RCC 7860 (cell line): Measurements from ENCODE around the gene WDHD1.
"Not testable (repeated sequence)": the region's sequence is repeated elsewhere in the genome, so short reads cannot be mapped to it uniquely, and the experiment has no call there.

ENCODE experiments used
- DNase-seq: peaks from one replicate; pipeline ENCODE4 v3.0.0-alpha.2; 2015; ENCODE audit warnings: low spot score
- FAIRE-seq: peaks from 2 replicates; lab custom pipeline; 2012; peaks lifted over from hg19 to GRCh38; lab: Jason Lieb, UNC

The WDHD1 gene

DNA sequence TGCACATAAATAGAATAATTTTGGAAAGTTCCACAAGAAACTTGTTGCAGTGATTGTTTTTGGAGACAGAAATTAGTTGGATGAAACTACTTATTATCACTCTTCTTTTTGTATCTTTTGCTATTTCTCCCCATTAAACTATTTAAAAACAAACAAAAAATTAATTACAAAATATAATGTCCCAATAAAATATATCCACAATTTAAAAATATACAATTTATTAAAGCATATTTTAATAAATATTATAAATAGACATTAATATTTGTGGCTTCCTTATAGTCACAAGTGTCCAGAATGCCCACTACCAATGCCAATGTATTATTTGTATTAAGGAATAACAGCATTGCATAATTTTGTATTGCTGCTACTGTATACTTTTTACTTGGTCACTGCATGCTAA lies 71.8 kb downstream of the WDHD1 start:
- FAIRE-seq (no peak), DNase-seq (no peak)

DNA sequence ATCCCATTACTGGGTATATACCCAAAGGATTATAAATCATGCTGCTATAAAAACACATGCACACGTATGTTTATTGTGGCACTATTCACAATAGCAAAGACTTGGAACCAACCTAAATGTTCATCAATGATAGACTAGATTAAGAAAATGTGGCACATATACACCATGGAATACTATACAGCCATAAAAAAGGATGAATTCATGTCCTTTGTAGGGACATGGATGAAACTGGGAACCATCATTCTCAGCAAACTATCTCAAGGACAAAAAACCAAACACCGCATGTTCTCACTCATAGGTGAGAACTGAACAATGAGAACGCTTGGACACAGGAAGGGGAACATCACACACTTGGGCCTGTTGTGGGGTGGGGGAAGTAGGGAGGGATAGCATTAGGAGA lies 73.3 kb downstream of the WDHD1 start:
- not testable (repeated sequence) for FAIRE-seq, DNase-seq

DNA sequence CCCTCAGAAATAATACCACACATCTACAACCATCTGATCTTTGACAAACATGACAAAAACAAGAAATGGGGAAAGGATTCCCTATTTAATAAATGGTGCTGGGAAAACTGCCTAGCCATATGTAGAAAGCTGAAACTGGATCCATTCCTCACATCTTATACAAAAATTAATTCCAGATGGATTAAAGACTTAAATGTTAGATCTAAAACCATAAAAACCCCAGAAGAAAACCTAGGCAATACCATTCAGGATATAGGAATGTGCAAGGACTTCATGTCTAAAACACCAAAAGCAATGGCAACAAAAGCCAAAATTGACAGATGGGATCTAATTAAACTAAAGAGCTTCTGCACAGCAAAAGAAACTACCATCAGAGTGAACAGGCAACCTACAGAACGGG lies 74.1 kb downstream of the WDHD1 start:
- FAIRE-seq, result not testable (repeated sequence)

DNA sequence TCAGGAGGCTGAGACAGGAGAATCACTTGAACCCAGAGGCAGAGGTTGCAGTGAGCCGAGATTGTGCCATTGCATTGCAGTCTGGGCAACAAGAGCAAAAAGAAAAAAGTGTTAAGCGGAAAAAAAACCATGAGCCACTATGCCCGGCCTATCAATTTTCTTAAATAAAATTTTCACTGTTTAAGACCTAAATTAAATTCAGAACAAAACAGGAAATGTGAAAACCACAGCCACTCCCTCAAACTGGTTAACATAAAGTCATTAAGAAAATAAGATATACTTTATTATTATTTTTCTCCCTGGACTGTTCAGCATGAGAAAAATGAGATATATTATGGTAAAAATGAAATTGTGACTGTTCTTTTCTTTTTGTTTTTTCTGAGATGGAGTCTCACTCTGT lies 79.7 kb downstream of the WDHD1 start:
- FAIRE-seq, result no peak
- DNase-seq, result no peak

More for the DNA sequence above, 74.1 kb downstream of the WDHD1 start:
- not testable (repeated sequence) for DNase-seq

DNA sequence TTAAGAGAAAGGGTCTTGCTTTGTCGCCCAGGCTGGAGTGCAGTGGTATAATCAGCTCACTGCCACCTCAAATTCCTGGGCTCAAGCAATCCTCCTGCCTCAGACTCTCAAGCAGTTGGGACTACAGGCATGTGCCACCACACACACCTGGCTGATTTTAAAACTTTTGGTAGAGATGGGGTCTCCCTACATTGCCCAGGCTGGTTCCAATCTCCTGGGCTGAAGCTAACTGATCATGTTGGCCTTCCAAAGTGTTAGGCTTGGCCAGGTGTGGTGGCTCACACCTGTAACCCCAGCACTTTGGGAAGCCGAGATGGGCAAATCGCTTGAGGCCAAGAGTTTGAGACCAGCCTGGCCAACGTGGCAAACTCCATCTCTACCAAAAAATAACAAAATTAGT lies 80.4 kb downstream of the WDHD1 start:
- FAIRE-seq, result no peak
- DNase-seq, result no peak

DNA sequence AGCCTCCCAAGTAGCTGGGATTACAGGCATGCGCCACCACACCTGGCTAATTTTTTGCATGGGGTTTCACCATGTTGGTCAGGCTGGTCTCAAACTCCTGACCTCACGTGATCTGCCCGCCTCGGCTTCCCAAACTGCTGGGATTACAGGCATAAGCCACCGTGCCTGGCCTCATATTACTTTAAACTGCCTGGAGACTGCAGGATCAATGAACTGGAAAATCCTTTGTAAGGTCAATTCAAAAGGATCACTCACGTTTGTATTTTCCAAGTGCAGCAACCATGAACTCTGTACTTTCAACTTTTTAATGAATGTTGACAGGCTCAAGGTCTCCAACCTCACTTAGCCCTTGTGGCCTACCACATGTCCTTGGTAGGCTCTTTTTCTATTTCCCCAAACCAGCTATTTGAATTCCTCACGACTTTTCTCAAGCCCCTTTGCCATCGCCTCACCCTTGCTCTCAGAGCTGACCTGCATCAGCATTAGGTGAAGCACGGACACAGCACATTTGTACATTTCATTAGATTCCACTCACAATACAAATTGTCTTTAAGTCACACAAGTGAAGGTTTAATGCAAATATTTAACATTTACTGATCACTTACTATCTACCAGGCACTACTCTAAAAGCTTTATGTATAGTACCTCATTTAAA lies 82.0 kb downstream of the WDHD1 start:
- FAIRE-seq (no peak), DNase-seq (no peak)

DNA sequence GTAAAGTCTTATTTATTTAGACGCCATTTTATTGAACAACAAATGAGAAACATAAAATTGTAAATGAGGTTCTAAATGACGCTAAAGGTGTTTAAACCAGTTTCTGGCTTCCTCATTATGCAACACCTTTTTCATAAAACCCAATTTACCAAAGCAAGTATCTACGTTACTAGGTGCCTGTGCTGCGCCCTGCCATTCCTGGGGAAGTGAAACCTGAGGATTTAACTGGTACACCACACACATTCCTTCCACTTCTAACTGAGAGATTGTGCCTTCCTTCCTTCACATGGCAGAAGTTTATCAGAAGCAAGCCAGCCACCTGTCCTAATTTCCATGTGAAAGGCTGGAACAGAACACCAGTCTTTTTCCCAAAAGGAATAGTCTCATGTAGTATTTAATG lies 84.0 kb downstream of the WDHD1 start:
- DNase-seq (no peak), FAIRE-seq (no peak)

DNA sequence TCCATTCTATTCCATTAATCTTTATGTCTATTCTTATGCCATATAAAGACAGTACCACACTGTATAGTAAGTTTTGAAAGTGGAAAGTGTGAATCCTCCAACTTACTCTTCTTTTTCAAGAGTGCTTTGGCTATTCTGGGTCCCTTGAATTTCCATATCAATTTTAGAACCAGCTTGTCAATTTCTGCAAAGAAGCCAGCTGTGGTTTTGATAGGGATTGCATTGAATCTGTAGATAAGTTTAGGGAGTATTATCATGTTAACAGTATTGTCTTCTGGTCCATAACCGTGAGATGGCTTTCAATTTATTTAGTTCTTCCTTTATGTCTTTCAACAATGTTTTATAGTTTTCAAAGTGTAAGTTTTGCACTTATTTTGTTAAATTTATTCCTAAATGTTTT lies 90.1 kb downstream of the WDHD1 start:
- no peak for FAIRE-seq

DNA sequence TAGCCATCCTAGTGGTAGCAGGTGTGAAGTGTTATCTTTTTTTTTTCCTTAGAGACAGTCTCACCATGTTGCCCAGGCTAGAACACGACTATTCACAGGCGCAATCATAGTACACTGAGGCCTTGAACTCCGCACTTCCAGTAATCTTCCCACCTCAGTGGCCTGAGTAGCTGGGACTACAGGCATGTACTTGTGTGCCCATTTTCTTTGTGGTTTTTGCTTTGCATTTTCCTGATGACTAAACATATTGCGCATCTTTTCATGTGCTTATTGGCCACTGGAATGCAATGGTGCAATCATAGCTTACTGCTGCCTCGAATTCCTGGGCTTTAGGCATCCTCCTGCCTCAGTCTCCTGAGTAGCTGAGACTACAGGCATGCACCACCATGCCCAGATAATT lies 90.9 kb downstream of the WDHD1 start:
- DNase-seq (no peak), FAIRE-seq (no peak)

More for the DNA sequence above, 90.1 kb downstream of the WDHD1 start:
- no peak for DNase-seq

DNA sequence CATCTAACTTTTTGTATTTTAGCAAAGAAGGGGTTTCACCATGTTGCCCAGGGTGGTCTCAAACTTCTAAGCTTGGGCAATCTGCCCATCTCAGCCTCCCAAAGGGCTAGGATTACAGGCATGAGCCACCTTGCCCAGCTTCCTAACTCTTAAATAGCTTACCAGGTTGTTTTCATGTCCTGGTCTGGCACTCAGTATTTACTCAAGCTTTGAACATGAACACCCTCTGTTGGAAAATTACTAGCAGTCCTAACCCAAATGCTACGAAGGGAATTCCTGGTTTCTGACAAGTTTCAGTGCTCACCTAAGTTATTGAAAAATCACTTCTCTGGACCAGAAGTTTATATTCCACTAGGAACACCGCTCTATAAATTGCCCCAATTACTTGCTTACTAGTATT lies 91.8 kb downstream of the WDHD1 start:
- FAIRE-seq, result no peak
- no peak for DNase-seq

DNA sequence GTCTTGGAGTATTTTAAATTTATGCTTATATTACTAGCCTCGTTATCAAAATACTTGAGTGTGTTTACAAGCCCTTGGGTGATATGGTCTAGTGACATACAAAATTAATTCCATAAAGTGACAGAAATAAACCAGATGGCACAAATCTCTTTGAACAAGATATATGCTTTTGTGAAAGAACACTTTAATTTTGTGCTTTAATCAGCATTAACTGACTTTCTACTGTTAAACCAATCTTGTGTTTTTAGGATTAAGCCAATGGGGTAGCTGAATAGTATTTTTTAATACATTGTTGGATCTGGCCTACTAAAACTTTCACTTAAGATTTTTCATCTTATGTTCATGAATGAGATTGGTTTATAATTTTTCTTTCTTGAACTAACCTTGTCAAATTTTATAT lies 93.9 kb downstream of the WDHD1 start:
- DNase-seq (no peak), FAIRE-seq (no peak)

DNA sequence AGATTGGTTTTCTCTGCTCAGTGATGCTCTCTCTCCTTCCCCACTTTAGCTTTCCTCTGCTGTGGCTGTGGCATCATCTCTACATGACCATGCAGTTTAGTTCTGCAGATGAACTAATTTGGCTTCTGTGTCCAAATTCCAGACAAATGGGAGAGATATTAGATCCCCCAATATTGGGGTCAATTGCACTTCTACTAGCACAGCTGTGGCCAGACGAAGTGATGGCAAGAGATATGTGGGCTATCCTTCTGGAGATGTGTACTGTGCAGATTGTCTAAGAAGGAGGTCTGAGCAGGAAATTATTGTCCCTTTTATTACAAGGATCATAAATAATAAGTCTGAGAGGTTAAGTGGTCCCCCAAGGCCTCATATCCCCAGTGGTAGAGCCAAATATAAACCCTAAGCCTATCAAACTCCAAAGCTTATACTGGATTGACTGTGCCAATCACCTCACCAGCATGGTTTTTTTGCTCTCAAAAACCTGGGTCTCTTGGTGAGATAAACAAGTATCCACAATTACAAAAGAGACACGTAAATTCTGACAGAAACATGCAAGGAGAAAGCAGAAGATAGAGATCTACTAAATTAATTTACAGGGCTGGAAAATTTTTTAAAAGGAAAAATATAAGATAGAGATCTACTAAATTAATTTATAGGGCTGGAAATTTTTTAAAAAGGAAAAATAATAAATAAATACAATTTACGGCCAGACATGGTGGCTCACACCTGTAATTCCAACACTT lies 95.1 kb downstream of the WDHD1 start:
- FAIRE-seq (no peak), DNase-seq (no peak)

DNA sequence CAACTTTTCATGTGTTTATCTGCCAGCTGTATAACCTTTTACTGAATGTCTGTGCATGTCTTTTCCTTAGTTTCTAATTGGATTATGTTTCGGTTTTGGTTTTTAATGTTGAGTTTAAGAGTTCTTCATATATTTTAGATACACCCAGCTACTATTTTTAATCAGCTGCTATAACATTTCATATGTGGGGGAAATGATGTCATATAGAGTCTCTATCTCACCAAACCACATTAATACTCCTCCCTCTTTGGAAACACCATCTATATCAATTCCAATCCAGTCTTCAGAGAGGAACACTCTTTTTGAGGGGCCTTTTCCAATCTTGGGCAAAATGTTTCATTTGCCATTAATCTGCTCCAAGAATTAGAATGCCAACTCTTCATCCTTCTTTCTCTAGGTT lies 95.8 kb downstream of the WDHD1 start:
- DNase-seq, result no peak
- no peak for FAIRE-seq

DNA sequence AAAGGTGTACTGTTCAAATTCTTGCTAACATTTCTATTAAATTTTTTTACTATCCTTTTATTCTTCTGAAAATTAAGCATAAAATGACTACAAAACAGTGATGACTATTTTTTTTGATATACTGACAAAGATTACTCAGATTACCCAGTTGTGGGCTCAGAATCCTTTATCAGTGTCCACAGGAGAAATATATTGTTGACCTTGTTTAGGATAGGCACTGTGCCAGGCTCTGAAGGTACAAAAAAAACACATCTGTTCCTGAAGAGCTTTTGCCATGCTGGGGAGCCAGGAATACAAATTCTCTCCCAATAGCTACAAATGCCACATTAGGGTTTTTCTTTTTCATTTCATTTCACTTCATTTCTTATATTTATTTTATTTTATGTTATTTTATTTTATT lies 97.3 kb downstream of the WDHD1 start:
- FAIRE-seq (no peak), DNase-seq (no peak)

DNA sequence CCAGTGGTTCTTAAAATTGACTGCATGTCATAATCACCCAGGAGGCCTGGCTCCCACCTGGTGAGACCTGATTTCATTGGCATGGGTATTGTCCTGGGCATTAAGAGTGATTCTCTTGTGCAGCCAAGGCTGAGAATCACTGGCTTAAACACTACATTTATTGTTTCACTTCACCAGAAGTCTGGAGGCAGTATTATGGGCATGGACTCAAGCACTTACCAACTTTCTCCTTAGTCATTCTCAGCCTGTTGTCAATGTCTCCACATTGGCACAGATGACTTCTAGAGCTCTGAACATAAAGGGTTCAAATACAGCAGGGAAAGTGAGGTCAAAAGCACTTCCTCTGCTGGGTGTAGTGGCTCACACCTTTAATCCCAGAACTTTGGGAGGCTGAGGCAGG lies 98.7 kb downstream of the WDHD1 start:
- DNase-seq (no peak), FAIRE-seq (no peak)

DNA sequence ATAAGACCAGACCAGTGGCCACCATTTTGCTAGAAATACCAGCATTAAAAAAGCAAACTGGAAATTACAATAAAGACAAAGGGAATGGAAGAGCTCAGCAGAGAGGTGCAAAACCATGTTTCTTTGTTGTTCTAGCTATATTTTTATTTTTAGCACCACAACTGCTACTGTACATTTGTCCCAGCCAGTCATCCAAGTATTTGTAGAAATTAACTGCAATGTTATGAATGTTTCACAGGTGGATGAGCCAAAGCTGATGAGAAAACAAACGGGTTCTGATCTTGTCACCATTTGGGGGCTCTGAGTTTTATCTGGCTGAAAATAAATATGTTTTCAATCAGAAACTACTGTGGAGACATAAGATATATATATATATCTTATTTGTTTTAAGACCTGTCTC lies 99.3 kb downstream of the WDHD1 start:
- no peak for DNase-seq
- FAIRE-seq, result no peak

DNA sequence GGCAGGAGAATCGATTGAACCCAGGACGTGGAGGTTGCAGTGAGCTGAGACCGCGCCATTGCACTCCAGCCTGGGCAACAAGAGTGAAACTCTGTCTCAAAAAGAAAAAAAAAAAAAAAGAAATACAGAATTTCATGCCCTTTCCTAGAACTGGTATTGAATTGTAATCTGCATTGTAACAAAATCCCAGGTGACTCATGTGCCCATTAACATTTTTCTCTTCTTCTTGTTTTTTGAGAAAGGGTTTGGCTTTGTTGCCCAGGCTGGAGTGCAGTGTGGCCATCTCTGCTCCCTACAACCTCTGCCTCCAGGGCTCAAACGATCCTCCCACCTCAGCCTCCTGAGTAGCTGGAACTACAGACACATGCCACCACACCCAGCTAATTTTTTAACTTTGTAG lies 100.3 kb downstream of the WDHD1 start:
- FAIRE-seq, result not testable (repeated sequence)

DNA sequence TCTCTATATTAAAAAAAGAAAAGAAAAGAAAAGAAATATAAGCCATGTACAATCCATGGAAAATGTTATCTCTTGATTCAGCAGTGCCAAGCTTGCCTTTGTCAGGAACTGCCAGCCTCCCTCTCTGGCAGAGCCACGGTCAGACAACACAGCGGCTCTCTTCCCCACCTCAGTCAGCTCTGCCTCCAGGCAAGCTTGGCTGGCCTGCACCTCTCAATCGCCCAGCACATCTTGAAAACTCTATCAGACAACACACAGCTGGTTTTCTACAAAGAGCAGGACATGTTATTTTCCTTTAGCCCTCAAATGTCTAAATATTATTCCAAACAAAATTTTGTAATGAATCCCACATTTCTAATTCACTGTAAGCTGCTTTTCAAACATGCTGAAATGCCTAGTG lies 104.3 kb downstream of the WDHD1 start:
- FAIRE-seq (no peak), DNase-seq (no peak)

More for the DNA sequence above, 100.3 kb downstream of the WDHD1 start:
- DNase-seq, result not testable (repeated sequence)

DNA sequence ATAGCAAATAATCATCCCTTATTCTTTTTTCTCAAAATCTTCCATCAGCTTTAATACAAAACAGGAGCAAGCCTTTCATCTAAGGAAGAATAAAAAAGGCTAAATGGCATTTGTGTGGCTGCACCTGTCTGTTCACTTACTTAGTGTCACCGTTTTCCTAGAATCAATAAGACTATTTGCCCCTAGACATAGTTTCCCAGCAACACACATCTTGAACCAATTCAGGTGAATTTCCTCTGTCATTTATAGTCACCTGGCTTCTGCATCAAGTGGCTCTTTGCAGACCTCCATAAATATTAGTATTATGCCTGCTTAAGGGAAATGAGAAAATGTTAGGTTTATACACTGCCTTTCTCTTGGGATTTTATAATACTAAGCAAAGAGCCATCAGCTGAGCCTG lies 106.8 kb downstream of the WDHD1 start:
- FAIRE-seq (no peak), DNase-seq (no peak)

DNA sequence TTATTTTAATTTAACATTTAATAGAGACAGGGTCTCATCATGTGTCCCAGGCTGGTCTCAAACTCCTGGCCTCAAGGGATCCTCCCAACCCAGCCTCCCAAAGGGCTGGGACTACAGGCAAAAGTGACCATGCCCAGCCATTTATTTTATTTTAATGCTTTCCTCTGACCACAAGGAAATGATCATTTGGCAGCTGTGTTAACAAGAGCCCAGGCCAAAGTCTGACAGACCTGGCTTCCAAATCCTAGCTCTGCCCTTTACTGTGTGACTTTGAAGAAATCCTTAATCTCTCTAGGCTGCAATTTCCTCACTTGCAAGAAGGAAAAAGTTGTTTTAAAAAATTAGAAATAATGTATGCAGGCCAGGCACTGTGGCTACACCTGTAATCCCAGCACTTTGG lies 107.6 kb downstream of the WDHD1 start:
- FAIRE-seq, result no peak
- DNase-seq, result no peak

DNA sequence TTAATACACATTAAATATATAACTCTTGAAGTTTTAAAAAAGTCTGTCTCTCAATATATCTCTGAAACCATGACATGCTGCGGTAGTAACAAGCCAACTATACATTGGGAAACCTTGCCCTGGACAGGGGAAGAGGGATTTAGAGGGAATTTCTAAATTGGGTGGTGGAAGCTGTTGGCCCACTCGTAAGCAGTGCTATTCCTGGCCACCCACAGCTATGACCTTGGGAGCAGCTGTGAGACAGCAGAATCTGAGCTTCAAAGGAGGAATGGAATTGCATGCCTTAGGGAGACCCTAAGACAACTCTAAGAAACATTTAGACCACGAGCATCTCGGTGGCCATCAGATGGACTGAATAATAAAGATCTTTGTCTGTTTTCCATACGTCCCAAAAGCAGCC lies 108.5 kb downstream of the WDHD1 start:
- FAIRE-seq (no peak), DNase-seq (no peak)

DNA sequence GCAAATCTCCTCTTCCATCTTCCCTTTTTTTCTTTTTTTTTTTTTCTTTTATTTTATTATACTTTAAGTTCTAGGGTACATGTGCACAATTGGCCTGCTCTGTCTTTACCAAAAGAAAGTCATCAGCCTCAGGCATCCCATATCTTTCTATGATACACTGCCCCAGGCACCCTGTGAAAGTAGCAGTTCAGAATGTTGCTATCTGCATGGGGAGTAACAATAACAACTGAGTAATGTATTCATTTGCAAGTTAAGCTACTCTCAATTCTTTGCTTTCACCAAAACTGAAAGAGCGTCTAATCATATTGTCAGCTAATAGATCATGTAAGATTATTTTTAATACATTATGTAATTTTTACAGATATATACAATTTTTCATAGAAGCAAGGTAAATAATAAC lies 110.8 kb downstream of the WDHD1 start:
- FAIRE-seq, result no peak
- DNase-seq, result no peak
